Testis (tissue), 3 donors: Measurements from ENCODE around the gene SPATA25. TPM values are rescaled to one million over a fixed set of nuclear protein-coding genes. Genes with fewer than 3 reads are reported as not detected.

Experiments
- DNase-seq: peaks from one replicate; pipeline ENCODE4 v3.0.0-alpha.2; 2019
- H3K27ac ChIP-seq, 2 donors: fragments of 200-600 bp; sonication (generic); one replicate each; pipeline ENCODE4 v1.5.1; 2019
- H3K27me3 ChIP-seq: fragments of 200-600 bp; sonication (generic); one replicate; pipeline ENCODE4 v1.5.1; 2019
- H3K36me3 ChIP-seq: fragments of 200-600 bp; sonication (generic); one replicate; pipeline ENCODE4 v1.5.1; 2017; ENCODE audit warnings: low read depth; ENCODE audit errors: missing control alignments
- H3K4me1 ChIP-seq: fragments of 200-600 bp; sonication (generic); one replicate; pipeline ENCODE4 v1.5.1; 2019
- H3K4me3 ChIP-seq, 2 donors: fragments of 200-600 bp; sonication (generic); one replicate each; pipeline ENCODE4 v1.5.1; 2017 to 2019
- H3K9me3 ChIP-seq: fragments of 200-600 bp; sonication (generic); one replicate; pipeline ENCODE4 v1.5.1; 2017
- CTCF ChIP-seq, 3 experiments: fragments of 450-650 bp in 2 of 3; fragments of 200-600 bp in 1 of 3; sonication (generic) in 1 of 3; IDR thresholded peaks; one replicate each; pipeline ENCODE4 v1.5.1; 2016 to 2019; ENCODE audit warnings: antibody characterized with exemption in 3 of 3, mild to moderate bottlenecking in 2 of 3, moderate library complexity in 1 of 3
- POLR2A ChIP-seq: fragments of 450-650 bp; IDR thresholded peaks from one replicate; pipeline ENCODE4 v1.6.1; 2017; ENCODE audit warnings: antibody characterized with exemption, mild to moderate bottlenecking, moderate library complexity
- WGBS, 2 donors: methylation state at CpG; one replicate each; pipeline ENCODE4 v1.1.5; 2018; 5-methylcytosine and 5-hydroxymethylcytosine counted together
- intact Hi-C: fragments of 100-400 bp; cut with DNase I; formaldehyde crosslinking; loops from one replicate; pipeline ENCODE4 v1.15.1; 2023; ENCODE audit warnings: low total_unique reads
- polyA plus RNA-seq: library from polyadenylated mRNA; stranded (reverse); fragments of 350-450 nt; fragmentation: Illumina TruSeq; extraction: RNeasy Lipid Tissue Mini Kit (QIAGEN cat#74804); gene quantifications from one replicate; pipeline ENCODE4 v1.2.3, GENCODE V29; 2014; ENCODE audit warnings: low read depth, low replicate concordance; ENCODE audit not compliant: insufficient read depth
- total RNA-seq, 2 donors: library from RNA; depleted of rRNA; stranded (reverse); fragments of >200 nt; gene quantifications; one replicate each; pipeline ENCODE4 v1.2.3, GENCODE V29; 2016

Gene SPATA25
- total and polyA plus RNA-seq, 3 donors from 2014 or later = 14.9 to 59.4 (median 26.0) TPM

DNA sequence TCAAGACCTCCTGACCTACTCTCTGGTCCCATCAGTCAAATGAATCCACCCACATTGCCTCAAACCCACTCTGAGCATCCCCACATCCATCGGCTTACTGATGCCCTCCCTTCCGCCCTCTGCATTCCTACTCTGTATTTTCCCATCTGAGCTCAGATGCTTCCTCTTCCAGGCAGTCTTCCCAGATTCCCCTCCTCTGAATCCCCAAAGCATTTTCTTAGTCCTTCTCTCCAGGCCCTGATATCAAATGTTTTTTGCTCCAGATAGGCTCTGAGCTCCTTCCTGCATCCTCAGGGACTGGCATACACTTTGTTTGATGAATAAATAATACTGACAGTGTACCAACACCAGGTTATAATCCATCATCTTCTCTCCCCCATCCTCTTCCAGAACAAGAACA, 20.7 kb upstream of the SPATA25 start:
- intact Hi-C loops = no loop called here
- DNase-seq = no peak
- Histone ChIP-seq H3K4me3 (no peak overlapping the region), H3K36me3 (no peaks in the 10 kb centered on the region), H3K4me1 (peaks cover 10% of the 10 kb centered on the region), H3K27ac (no peak overlapping the region), H3K27me3 (no peaks in the 10 kb centered on the region), H3K9me3 (no peaks in the 10 kb centered on the region)
- no peak for TF ChIP-seq POLR2A
- no peak for TF ChIP-seq CTCF (IDR thresholded peaks at IDR 0.05)
- 90 to 91% methylated on average over 2 of the region's 2 CpGs for WGBS, 2 donors

DNA sequence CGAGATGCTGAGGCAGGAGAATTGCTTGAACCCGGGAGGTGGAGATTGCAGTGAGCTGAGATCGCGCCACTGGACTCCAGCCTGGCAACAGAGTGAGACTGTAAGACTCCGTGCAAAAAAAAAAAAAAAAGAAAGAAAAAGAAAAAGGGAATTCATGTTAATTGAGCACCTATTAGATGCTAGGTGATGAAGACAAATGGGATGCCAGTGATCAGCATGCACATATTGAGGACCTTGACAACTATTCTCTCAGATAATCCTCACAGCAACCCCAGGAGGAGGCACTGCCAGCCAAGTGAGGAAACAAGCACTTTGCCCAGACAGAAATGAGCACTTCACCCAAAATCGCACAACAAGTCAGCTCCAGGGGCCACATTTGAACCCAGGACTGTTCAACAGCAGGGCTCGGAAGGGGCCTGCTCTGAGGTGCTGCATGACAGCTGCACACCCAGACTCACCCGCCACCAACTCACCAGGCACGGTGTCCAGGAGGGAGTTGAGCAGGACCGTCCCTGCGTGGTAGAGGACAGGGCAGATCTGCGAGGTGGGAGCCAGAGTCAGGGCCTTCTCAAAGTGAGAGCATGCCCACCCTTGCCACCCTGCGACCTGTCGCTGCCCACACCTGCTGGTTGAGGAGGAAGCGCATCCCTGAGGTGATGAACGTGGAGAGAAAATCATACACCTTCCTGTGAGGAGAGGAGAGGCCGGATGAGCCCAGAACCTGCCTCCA, 20.0 kb upstream of the SPATA25 start:
- no peak for DNase-seq
- TF ChIP-seq POLR2A (no peak), CTCF (IDR thresholded peaks at IDR 0.05) (no peak)
- Histone ChIP-seq H3K36me3 (no peaks in the 10 kb centered on the region), H3K4me3 (no peak overlapping the region), H3K9me3 (no peaks in the 10 kb centered on the region), H3K27me3 (no peaks in the 10 kb centered on the region), H3K4me1 (peaks cover 6% of the 10 kb centered on the region), H3K27ac (no peak overlapping the region)
- intact Hi-C loops = no loop called here
- WGBS, 2 donors = 90 to 96% methylated on average over 6 to 17 of the region's 17 CpGs

GRCh38 chr20:45905505-45906079, 18.2 kb upstream of the SPATA25 start:
- no peak overlapping the region for H3K4me3 ChIP-seq
- no peak for DNase-seq
- TF ChIP-seq CTCF (IDR thresholded peaks at IDR 0.05) = no peak
- no peak for TF ChIP-seq POLR2A
- H3K36me3 ChIP-seq = no peaks in the 10 kb centered on the region
- WGBS, 2 donors = 78 to 88% methylated on average over 8 of the region's 8 CpGs
- H3K27me3 ChIP-seq = no peaks in the 10 kb centered on the region
- H3K9me3 ChIP-seq = no peaks in the 10 kb centered on the region
- H3K27ac ChIP-seq = no peak overlapping the region
- intact Hi-C loops = no loop called here
- no peaks in the 10 kb centered on the region for H3K4me1 ChIP-seq

GRCh38 chr20:45904583-45905504, 17.4 kb upstream of the SPATA25 start:
- no peaks in the 10 kb centered on the region for H3K36me3 ChIP-seq
- no peak for DNase-seq
- 80 to 84% methylated on average over 10 to 16 of the region's 16 CpGs for WGBS, 2 donors

More at GRCh38 chr20:45904583-45905504, 17.4 kb upstream of the SPATA25 start:
- no peaks in the 10 kb centered on the region for H3K9me3 ChIP-seq
- H3K27me3 ChIP-seq = no peaks in the 10 kb centered on the region
- TF ChIP-seq CTCF (IDR thresholded peaks at IDR 0.05) (no peak), POLR2A (no peak)
- intact Hi-C loops = no loop called here
- no peak overlapping the region for H3K4me3 ChIP-seq
- H3K4me1 ChIP-seq = no peaks in the 10 kb centered on the region
- no peak overlapping the region for H3K27ac ChIP-seq
